SH-SY5Y (cell line): Measurements from ENCODE around the gene CES2.

Source experiments
- GATA2 ChIP-seq: IDR thresholded peaks from 2 replicates; pipeline ENCODE4 v1.6.1; 2011; ENCODE audit warnings: mild to moderate bottlenecking, low read depth, low read length
- GATA3 ChIP-seq: IDR thresholded peaks from 2 replicates; pipeline ENCODE4 v1.6.1; 2011; ENCODE audit warnings: low read depth, mild to moderate bottlenecking, low read length, moderate library complexity

DNA sequence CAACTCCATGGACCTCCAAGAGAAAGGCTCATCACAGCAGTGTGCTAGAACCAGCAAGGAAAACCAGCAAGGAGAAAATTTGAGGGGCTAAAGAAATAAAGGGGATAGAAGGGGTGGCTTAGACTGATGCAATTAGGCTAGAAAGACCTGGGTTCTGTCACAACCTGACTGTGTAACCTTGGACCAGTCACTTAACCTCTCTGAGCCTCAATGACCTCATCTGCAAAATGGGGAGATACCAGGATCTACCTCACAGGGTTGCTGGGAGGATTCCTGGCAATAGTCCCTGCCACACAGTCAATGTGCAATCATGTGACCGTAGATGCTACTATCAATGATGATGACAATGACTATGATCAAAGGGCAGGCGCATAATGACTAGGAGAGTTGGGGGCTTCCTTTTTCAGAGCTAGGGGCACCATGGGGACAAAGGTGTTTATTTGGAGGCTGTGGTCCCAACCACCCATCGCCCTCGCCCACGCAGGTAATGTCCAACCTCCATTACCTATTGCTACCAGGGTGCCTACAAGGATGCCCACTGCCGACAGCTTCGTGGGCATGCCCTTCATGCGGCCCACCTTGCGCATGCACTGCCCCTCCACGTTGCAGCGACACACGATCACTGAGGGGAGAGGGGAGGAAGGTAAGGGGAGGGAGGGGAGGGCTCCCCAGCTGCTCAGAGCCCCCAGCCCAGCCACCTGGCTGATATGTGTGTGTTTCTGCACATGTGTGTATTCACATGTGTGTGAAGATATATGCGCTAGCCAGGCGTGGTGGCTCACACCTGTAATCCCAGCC lies 26.4 kb upstream of the CES2 start:
- TF ChIP-seq GATA3 (no peak), GATA2 (no peak)
